Karpas-422 (cell line): Measurements from ENCODE around the gene ABCA9. TPM values are rescaled to one million over a fixed set of nuclear protein-coding genes. Genes with fewer than 3 reads are reported as not detected.
"Not testable (repeated sequence)": the region's sequence is repeated elsewhere in the genome, so short reads cannot be mapped to it uniquely, and the experiment has no call there.

Experiments used
- DNase-seq: peaks from one replicate; pipeline ENCODE4 v3.0.0-alpha.2; 2015
- H2AFZ ChIP-seq: fragments of 200-600 bp; sonication (generic); 2 replicates; pipeline ENCODE4 v1.6.1; 2014; ENCODE audit warnings: antibody characterized with exemption, low read length, mixed read lengths
- H3K27ac ChIP-seq: fragments of 200-600 bp; sonication (generic); 2 replicates; pipeline ENCODE4 v1.5.1; 2014; ENCODE audit warnings: mild to moderate bottlenecking, low read length, moderate library complexity
- H3K27me3 ChIP-seq: fragments of 200-600 bp; sonication (generic); 2 replicates; pipeline ENCODE4 v1.6.1; 2014; ENCODE audit warnings: low read length, mixed read lengths
- H3K36me3 ChIP-seq: fragments of 200-600 bp; sonication (generic); 2 replicates; pipeline ENCODE4 v1.6.1; 2014; ENCODE audit warnings: low read length, mixed read lengths; ENCODE audit not compliant: insufficient read depth
- H3K4me1 ChIP-seq: fragments of 200-600 bp; sonication (generic); 2 replicates; pipeline ENCODE4 v1.6.1; 2014; ENCODE audit warnings: mild to moderate bottlenecking, low read length, mixed read lengths
- H3K4me2 ChIP-seq: fragments of 200-600 bp; sonication (generic); 2 replicates; pipeline ENCODE4 v1.6.1; 2014; ENCODE audit warnings: low read length, low read depth, mild to moderate bottlenecking; ENCODE audit not compliant: poor library complexity, severe bottlenecking
- H3K4me3 ChIP-seq: fragments of 200-600 bp; sonication (generic); 2 replicates; pipeline ENCODE4 v1.5.1; 2014; ENCODE audit warnings: mild to moderate bottlenecking, antibody characterized with exemption, low read length, mixed read lengths
- H3K79me2 ChIP-seq: fragments of 200-600 bp; sonication (generic); 2 replicates; pipeline ENCODE4 v1.6.1; 2014; ENCODE audit warnings: mild to moderate bottlenecking, low read length, mixed read lengths
- H3K9ac ChIP-seq: fragments of 200-600 bp; sonication (generic); 2 replicates; pipeline ENCODE4 v1.6.0; 2014; ENCODE audit warnings: low read length
- H3K9me2 ChIP-seq: fragments of 200-600 bp; sonication (generic), shearing (Covaris generic); replicated peaks from 2 replicates; pipeline ENCODE4 v1.6.0; 2014; ENCODE audit warnings: mild to moderate bottlenecking, low read length, moderate library complexity; ENCODE audit not compliant: insufficient read depth
- H3K9me3 ChIP-seq: fragments of 300-700, 200-600 bp; sonication (generic); 2 replicates; pipeline ENCODE4 v1.6.1; 2014; ENCODE audit warnings: low read length, mixed read lengths
- H4K20me1 ChIP-seq: fragments of 200-600 bp; sonication (generic); 2 replicates; pipeline ENCODE4 v1.6.1; 2014; ENCODE audit warnings: mild to moderate bottlenecking, antibody characterized with exemption, low read length, low read depth; ENCODE audit not compliant: insufficient read depth
- total RNA-seq: library from RNA; depleted of rRNA; stranded (reverse); fragments of >200 nt; shearing (Covaris generic); gene quantifications from 2 replicates; pipeline ENCODE4 v1.2.3, GENCODE V29; 2014; ENCODE audit warnings: low replicate concordance

ABCA9 gene
- total RNA-seq, 1 experiment from 2014 or later, result not detected

DNA sequence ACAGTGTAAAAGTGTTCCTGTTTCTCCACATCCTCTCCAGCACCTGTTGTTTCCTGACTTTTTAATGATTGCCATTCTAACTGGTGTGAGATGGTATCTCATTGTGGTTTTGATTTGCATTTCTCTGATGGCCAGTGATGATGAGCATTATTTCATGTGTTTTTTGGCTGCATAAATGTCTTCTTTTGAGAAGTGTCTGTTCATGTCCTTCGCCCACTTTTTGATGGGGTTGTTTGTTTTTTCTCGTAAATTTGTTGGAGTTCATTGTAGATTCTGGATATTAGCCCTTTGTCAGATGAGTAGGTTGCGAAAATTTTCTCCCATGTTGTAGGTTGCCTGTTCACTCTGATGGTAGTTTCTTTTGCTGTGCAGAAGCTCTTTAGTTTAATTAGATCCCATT, 61.0 kb downstream of the ABCA9 start:
- H3K4me3 ChIP-seq, H3K79me2 ChIP-seq, H3K4me2 ChIP-seq, H3K27ac ChIP-seq, H3K36me3 ChIP-seq, H3K4me1 ChIP-seq, H2AFZ ChIP-seq, H3K27me3 ChIP-seq, H3K9me3 ChIP-seq, H3K9ac ChIP-seq, H4K20me1 ChIP-seq, DNase-seq, H3K9me2 ChIP-seq: not testable (repeated sequence)

DNA sequence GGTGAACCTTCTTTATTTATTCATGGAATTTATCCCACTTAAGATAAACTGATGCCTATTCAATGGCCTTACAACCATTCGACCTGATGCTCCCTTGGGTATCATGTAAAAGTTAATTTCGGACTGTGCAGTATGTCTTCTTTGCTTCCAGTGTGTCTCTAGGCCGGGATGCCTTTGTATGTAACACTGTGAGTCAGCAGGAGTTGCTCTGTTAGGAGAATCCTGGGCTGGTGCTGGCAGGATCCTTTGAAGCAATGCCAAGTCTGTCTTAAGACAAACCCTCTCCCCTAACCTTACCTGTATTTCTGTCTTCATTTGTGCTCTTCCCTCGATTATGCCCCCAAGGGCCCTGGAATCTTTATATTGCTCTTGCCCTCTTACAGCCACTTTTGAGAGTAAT, 67.6 kb downstream of the ABCA9 start:
- no peak overlapping the region for H2AFZ ChIP-seq
- no peaks in the 10 kb centered on the region for H3K79me2 ChIP-seq
- H3K4me3 ChIP-seq, result no peak overlapping the region
- no peaks in the 10 kb centered on the region for H3K9me2 ChIP-seq
- H4K20me1 ChIP-seq, result no peaks in the 10 kb centered on the region
- DNase-seq, result peak; percentile 19
- no peaks in the 10 kb centered on the region for H3K36me3 ChIP-seq
- H3K9ac ChIP-seq, result no peak overlapping the region
- H3K27ac ChIP-seq, result no peak overlapping the region
- no peaks in the 10 kb centered on the region for H3K27me3 ChIP-seq
- H3K4me1 ChIP-seq, result no peaks in the 10 kb centered on the region
- H3K9me3 ChIP-seq, result no peaks in the 10 kb centered on the region
- no peak overlapping the region for H3K4me2 ChIP-seq

DNA sequence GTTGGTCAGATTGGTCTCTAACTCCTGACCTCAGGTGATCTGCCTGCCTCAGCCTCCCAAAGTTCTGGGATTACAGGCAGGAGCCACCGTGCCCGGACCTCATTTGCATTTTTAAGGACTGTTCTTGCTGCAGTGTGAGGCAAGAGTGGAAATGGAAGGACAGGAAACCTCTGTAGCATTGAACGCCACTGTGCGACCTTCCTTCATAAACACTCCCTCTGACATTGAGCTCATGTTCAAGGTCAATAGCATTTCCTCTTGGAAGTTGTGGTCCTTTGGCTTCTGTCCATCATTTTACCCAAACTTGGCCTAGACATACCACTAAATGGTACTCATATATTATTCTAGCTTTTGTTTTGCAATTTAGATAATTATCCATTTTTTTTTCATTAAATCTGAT, 72.8 kb downstream of the ABCA9 start:
- Histone ChIP-seq H2AFZ (no peak overlapping the region), H4K20me1 (no peaks in the 10 kb centered on the region), H3K4me2 (no peak overlapping the region), H3K9me2 (no peaks in the 10 kb centered on the region), H3K9me3 (no peaks in the 10 kb centered on the region), H3K79me2 (no peaks in the 10 kb centered on the region), H3K36me3 (no peaks in the 10 kb centered on the region), H3K27me3 (no peaks in the 10 kb centered on the region), H3K4me1 (no peaks in the 10 kb centered on the region), H3K4me3 (no peak overlapping the region), H3K27ac (no peak overlapping the region), H3K9ac (no peak overlapping the region)
- peak; percentile 14 for DNase-seq

DNA sequence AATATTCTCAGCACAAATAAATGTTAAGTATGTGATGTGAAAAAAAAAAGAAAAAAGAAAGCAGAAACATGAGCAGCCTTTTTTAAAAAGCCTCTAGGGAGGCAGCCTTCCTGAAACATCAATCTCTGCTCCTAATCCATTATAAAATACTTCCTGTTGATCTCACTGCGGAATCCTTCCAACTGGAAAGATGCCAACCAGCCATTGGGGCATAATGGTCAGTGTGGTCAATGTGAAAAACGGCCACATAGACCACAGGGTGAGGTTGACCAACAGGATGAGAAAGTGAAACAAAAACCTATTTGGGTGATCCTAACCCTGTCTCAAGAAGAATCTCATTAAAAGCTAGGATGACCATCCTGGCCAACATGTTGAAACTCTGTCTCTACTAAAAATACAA, 79.4 kb downstream of the ABCA9 start:
- Histone ChIP-seq H3K9me2 (no peaks in the 10 kb centered on the region), H3K4me3 (no peak overlapping the region), H3K27me3 (no peaks in the 10 kb centered on the region), H3K9ac (no peak overlapping the region), H3K9me3 (no peaks in the 10 kb centered on the region), H2AFZ (no peak overlapping the region), H3K4me1 (no peaks in the 10 kb centered on the region), H3K36me3 (no peaks in the 10 kb centered on the region), H3K79me2 (no peaks in the 10 kb centered on the region), H3K27ac (no peak overlapping the region), H3K4me2 (no peak overlapping the region), H4K20me1 (no peaks in the 10 kb centered on the region)
- DNase-seq, result no peak

DNA sequence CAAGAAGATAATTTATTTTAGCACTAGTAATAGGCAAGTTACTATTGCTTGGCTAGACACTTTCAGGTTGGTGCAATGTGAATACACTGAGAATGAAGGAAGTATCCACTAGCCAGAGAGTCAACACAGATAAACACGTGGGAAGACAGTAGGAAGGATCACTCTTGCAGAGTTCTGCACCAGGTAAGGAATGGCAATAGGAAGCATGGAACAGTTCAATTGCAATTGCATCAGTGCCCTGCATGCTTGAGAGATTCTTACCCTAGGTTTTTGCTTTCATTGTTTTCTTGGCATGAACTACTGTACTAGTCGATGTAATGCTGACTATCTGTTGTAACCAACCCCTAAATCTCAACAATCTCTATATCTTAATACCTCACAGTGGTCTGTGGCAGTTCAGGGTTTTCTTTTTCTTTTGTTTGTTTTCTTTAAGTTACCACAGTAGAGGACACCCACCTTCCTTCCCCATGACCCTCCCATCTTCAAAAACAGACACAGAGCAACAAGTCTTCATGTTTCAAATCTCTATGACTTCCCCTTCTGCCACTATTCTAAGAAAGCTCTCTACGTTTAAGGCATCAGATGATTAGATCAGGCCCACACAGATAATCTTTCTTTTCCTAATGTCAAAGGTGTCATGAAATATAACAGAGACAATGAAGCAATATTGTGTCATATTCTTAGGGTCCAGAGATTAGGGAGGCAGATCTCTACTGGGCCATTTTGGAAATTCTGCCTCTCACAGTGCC, 87.5 kb downstream of the ABCA9 start:
- Histone ChIP-seq H3K4me3 (no peak overlapping the region), H3K9me3 (no peaks in the 10 kb centered on the region), H3K4me2 (no peak overlapping the region), H4K20me1 (no peaks in the 10 kb centered on the region), H3K9ac (no peak overlapping the region), H3K36me3 (no peaks in the 10 kb centered on the region), H3K27me3 (no peaks in the 10 kb centered on the region), H3K79me2 (no peaks in the 10 kb centered on the region), H3K27ac (no peak overlapping the region), H3K9me2 (no peaks in the 10 kb centered on the region), H2AFZ (no peak overlapping the region), H3K4me1 (no peaks in the 10 kb centered on the region)
- DNase-seq, result no peak

DNA sequence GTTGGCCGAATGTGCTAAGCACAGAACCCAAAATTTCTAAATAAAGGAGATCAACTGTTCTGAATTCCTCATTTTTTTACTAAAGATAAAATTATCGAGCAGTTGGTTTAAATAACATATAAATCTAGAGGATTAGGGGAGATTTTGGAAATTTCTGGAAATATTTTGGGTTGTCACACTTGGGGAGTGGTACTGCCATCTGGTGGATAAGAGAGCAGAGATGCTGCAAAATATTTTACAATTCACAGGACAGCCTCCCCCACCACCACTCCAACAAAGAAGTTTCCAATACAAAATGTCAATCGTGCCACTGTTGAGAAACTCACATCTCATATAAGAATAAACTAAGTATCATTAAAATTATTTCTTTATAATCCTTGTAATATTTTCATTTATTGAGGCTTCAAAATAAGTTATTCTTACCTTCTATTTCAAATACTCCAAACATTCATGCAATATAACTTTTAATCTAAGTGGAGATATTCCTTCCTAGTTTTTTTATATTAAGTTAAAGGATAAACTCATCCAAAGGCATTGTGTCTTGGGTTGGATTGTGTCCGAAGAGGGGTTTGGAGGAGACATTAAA, 88.5 kb downstream of the ABCA9 start:
- no peaks in the 10 kb centered on the region for H3K79me2 ChIP-seq
- no peak overlapping the region for H3K4me2 ChIP-seq
- H3K27me3 ChIP-seq, result no peaks in the 10 kb centered on the region
- H3K9me3 ChIP-seq, result no peaks in the 10 kb centered on the region
- peak; percentile 46 for DNase-seq
- H3K36me3 ChIP-seq, result no peaks in the 10 kb centered on the region
- no peak overlapping the region for H3K9ac ChIP-seq
- H3K27ac ChIP-seq, result no peak overlapping the region
- H3K4me3 ChIP-seq, result no peak overlapping the region
- H3K9me2 ChIP-seq, result no peaks in the 10 kb centered on the region
- H3K4me1 ChIP-seq, result no peaks in the 10 kb centered on the region
- no peaks in the 10 kb centered on the region for H4K20me1 ChIP-seq
- no peak overlapping the region for H2AFZ ChIP-seq

DNA sequence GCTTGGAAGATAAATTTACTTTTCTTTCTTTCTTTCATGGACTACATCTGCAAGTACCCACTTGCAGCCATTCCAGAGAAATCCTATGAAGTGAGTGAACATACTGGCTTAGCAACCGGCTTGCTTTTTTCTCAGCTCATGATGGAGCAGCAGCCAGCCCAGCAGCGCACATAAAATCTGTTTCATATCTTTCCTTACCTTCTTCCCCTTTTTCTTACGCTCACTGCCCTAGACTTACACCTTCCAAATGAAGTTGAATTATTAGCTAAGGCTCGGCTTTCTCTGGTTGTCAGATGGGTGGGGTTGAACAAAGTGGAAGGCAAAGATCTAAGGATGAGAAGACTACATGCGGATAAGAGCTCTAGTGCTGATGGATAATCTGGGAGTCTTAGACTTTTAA, 91.6 kb downstream of the ABCA9 start:
- Histone ChIP-seq H3K9me2 (no peaks in the 10 kb centered on the region), H4K20me1 (no peaks in the 10 kb centered on the region), H3K27me3 (no peaks in the 10 kb centered on the region), H3K79me2 (no peaks in the 10 kb centered on the region), H3K4me2 (no peak overlapping the region), H3K9ac (no peak overlapping the region), H3K9me3 (no peaks in the 10 kb centered on the region), H3K27ac (no peak overlapping the region), H3K36me3 (no peaks in the 10 kb centered on the region), H3K4me3 (no peak overlapping the region), H2AFZ (no peak overlapping the region), H3K4me1 (no peaks in the 10 kb centered on the region)
- no peak for DNase-seq

DNA sequence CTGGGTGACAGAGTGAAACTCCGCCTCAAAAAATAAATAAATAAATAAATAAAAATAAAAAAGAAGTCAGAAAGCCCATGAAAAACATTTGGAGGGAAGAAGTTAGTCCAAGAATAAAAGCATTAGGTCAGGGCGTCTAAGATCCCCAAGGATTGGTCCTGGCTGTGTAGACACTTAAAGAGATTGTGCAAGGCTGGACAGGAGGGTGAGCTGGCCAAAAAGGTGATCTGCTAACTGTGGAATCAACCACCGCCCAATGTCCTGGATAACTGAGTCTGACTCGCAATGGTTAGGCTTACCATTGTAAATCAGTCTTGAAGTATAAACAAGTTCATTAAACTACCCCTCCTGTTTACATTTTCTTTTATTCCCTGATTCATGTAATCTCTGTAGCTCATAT, 96.8 kb downstream of the ABCA9 start:
- Histone ChIP-seq H3K79me2 (no peaks in the 10 kb centered on the region), H4K20me1 (no peaks in the 10 kb centered on the region), H3K27me3 (no peaks in the 10 kb centered on the region), H3K4me1 (no peaks in the 10 kb centered on the region), H3K27ac (no peak overlapping the region), H2AFZ (no peak overlapping the region), H3K36me3 (no peaks in the 10 kb centered on the region), H3K9me2 (no peaks in the 10 kb centered on the region), H3K4me2 (no peak overlapping the region), H3K4me3 (no peak overlapping the region), H3K9me3 (no peaks in the 10 kb centered on the region), H3K9ac (no peak overlapping the region)
- no peak for DNase-seq
